Osteoblast (primary cell): ENCODE results near the gene FRRS1L. TPM values are rescaled to one million over a fixed set of nuclear protein-coding genes. Genes with fewer than 3 reads are reported as not detected.

Experiments
- DNase-seq: peaks from one replicate; pipeline ENCODE4 v3.0.0; 2011; ENCODE audit warnings: low spot score, mixed read lengths; ENCODE audit not compliant: insufficient read length; ENCODE audit errors: missing footprints
- H2AFZ ChIP-seq: 2 replicates; pipeline ENCODE4 v1.6.0; 2011; ENCODE audit warnings: mild to moderate bottlenecking, low read length
- H3K27ac ChIP-seq: 2 replicates; pipeline ENCODE4 v1.5.1; 2011; ENCODE audit warnings: mild to moderate bottlenecking, low read depth, low read length, moderate library complexity
- H3K27me3 ChIP-seq: 2 replicates; pipeline ENCODE4 v1.6.0; 2012; ENCODE audit warnings: mild to moderate bottlenecking, control low read depth, inconsistent platforms, low read length, moderate library complexity; ENCODE audit not compliant: insufficient read depth
- H3K36me3 ChIP-seq: 2 replicates; pipeline ENCODE4 v1.5.1; 2011; ENCODE audit warnings: mild to moderate bottlenecking, low read length, control low read depth, moderate library complexity; ENCODE audit not compliant: insufficient read depth
- H3K4me1 ChIP-seq: 2 replicates; pipeline ENCODE4 v1.5.1; 2011; ENCODE audit warnings: mild to moderate bottlenecking, low read length, control low read depth, moderate library complexity; ENCODE audit not compliant: insufficient read depth
- H3K4me2 ChIP-seq: 2 replicates; pipeline ENCODE4 v1.6.0; 2011; ENCODE audit warnings: mild to moderate bottlenecking, low read length; ENCODE audit not compliant: insufficient read depth
- H3K4me3 ChIP-seq: fragments of 200-600 bp; sonication (generic); 3 replicates; pipeline ENCODE4 v1.5.1; 2012; ENCODE audit warnings: mild to moderate bottlenecking, low read length, inconsistent platforms; ENCODE audit not compliant: insufficient read depth
- H3K79me2 ChIP-seq: 2 replicates; pipeline ENCODE4 v1.6.0; 2012; ENCODE audit warnings: mild to moderate bottlenecking, low read length, control low read depth, inconsistent platforms; ENCODE audit not compliant: insufficient read depth
- H3K9me3 ChIP-seq: 2 replicates; pipeline ENCODE4 v1.5.1; 2011; ENCODE audit warnings: low read depth, low read length, control low read depth
- H4K20me1 ChIP-seq: 2 replicates; pipeline ENCODE4 v1.6.0; 2012; ENCODE audit warnings: mild to moderate bottlenecking, low read length, control low read depth; ENCODE audit not compliant: insufficient read depth
- small RNA-seq: library from RNA; depleted of rRNA; stranded (forward); fragments of <200 nt; gene quantifications from one replicate; pipeline ENCODE3, GENCODE V24; 2012
- total RNA-seq: library from RNA; depleted of rRNA; stranded (reverse); fragments of >200 nt; gene quantifications from 2 replicates; pipeline ENCODE4 v1.2.3, GENCODE V29; 2012
- TF ChIP-seq, protein P1 (sequence below): IDR thresholded peaks from 2 replicates; pipeline ENCODE4 v1.5.1; 2011; ENCODE audit warnings: mild to moderate bottlenecking, low read depth, low read length, moderate library complexity; ENCODE audit errors: extremely low read depth

The FRRS1L gene
- total RNA-seq, 1 donor = 0.36 TPM

DNA sequence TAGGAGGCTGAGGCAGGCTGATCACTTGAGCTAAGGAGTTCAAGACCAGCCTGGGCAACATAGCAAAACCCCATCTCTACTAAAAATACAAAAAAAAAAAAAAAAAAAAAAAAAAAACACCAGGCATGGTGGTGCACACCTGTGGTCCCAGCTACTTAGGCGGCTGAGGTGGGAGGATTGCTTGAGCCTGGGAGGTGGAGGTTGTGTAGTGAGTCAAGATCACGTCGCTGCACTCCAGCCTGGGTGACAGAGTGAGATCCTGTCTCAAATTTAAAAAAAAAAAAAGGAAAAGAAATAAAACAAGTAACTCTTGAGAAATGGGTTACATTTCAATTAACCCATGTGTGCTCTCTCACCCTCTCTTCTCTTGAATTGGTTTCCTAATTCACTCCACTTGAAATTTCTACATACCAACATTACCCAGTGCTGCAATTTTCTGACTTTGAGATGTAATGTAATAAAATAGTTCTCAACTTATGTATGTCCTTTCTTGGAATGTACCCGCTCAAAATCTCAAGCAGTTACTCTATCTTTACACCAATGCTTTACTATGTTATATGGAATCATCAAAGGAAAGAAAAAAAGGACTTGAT, 83.1 kb downstream of the FRRS1L start:
- Histone ChIP-seq H3K4me3 (no peak overlapping the region), H3K4me1 (no peaks in the 10 kb centered on the region), H3K27ac (no peak overlapping the region), H2AFZ (no peak overlapping the region), H4K20me1 (no peaks in the 10 kb centered on the region), H3K36me3 (peaks cover 32% of the 10 kb centered on the region), H3K79me2 (peaks cover 15% of the 10 kb centered on the region), H3K4me2 (no peak overlapping the region), H3K27me3 (no peaks in the 10 kb centered on the region), H3K9me3 (no peaks in the 10 kb centered on the region)
- DNase-seq = no peak
- TF ChIP-seq, protein P1, sequence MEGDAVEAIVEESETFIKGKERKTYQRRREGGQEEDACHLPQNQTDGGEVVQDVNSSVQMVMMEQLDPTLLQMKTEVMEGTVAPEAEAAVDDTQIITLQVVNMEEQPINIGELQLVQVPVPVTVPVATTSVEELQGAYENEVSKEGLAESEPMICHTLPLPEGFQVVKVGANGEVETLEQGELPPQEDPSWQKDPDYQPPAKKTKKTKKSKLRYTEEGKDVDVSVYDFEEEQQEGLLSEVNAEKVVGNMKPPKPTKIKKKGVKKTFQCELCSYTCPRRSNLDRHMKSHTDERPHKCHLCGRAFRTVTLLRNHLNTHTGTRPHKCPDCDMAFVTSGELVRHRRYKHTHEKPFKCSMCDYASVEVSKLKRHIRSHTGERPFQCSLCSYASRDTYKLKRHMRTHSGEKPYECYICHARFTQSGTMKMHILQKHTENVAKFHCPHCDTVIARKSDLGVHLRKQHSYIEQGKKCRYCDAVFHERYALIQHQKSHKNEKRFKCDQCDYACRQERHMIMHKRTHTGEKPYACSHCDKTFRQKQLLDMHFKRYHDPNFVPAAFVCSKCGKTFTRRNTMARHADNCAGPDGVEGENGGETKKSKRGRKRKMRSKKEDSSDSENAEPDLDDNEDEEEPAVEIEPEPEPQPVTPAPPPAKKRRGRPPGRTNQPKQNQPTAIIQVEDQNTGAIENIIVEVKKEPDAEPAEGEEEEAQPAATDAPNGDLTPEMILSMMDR = no peak

DNA sequence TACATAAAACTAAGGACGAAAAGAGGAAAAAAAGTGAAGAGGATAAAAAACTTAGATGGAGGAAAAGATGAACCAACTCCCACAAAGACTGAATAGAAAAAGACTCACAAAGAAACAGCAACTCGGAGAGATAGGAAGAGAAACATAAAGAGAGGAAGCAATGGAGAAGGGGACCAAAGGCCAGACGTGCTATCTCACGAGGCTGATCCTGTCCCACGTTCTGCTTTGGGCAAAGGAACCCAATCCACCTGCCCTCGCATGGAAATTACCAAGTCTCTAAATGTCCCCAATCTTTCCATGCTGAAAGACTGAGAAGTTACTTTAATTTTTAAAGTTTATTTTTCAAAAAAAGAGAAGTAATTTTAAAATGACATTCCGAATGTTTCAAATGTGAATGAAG, 83.9 kb downstream of the FRRS1L start:
- no peaks in the 10 kb centered on the region for H3K9me3 ChIP-seq
- H3K27me3 ChIP-seq = no peaks in the 10 kb centered on the region
- no peaks in the 10 kb centered on the region for H3K4me1 ChIP-seq
- peaks cover 40% of the 10 kb centered on the region for H3K36me3 ChIP-seq
- H3K4me2 ChIP-seq = no peak overlapping the region
- no peak overlapping the region for H2AFZ ChIP-seq
- H4K20me1 ChIP-seq = no peaks in the 10 kb centered on the region
- no peak overlapping the region for H3K27ac ChIP-seq
- TF ChIP-seq, protein P1 = no peak
- no peak for DNase-seq
- H3K4me3 ChIP-seq = no peak overlapping the region
- H3K79me2 ChIP-seq = peaks cover 15% of the 10 kb centered on the region

DNA sequence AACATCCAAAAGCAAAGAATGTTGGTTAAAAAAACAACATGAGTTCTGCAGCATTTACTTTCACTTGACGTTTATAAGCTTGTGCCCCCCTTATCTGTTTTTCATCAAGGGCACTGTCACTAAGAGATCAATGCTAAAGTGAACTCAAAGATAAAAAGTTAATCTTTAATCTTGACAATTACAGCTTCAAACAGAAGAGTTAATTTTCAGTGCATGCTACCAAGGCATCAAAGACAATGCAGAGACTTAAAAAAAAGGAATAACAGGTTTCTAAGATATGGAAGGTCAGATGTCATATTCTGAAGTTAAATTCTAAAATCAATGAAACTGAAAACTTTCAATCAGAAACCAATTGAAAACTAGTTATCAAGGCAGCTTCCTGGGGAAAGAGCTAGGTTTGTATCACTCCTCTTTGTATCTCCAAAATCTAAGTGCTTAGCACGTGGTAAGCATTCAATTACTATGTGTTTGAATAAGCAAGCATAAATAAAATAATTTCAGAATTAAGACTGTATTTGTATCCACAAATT, 84.9 kb downstream of the FRRS1L start:
- Histone ChIP-seq H4K20me1 (no peaks in the 10 kb centered on the region), H3K4me2 (no peak overlapping the region), H3K4me3 (no peak overlapping the region), H3K79me2 (peaks cover 9% of the 10 kb centered on the region), H3K27me3 (no peaks in the 10 kb centered on the region), H3K4me1 (no peaks in the 10 kb centered on the region), H3K27ac (no peak overlapping the region), H2AFZ (no peak overlapping the region), H3K36me3 (peaks cover 39% of the 10 kb centered on the region), H3K9me3 (no peaks in the 10 kb centered on the region)
- TF ChIP-seq, protein P1 = no peak
- no peak for DNase-seq

Small RNAs within 50 kb of the gene (small RNA-seq; reads per million reads assigned to genes)
- gene RNU6-984P = not detected

Other genes starting within 250 kb of the FRRS1L start
- gene ELP1, start 233.1 kb downstream of the FRRS1L start, total RNA-seq = 23.0 and 24.2 TPM in 2 replicates
- gene ABITRAM, start 232.8 kb downstream of the FRRS1L start, total RNA-seq = 9.0 and 10.0 TPM in 2 replicates
- 99.0 and 118 TPM in 2 replicates for gene CTNNAL1, start 153.8 kb downstream of the FRRS1L start, total RNA-seq
- 45.2 and 46.9 TPM in 2 replicates for gene TMEM245, start 47.3 kb downstream of the FRRS1L start, total RNA-seq
- 2.1 and 2.2 TPM in 2 replicates for gene EPB41L4B, start 153.8 kb upstream of the FRRS1L start, total RNA-seq